Right ventricle myocardium superior (tissue), 1 donor: Measurements from ENCODE around the gene PPP1R14C. TPM values are rescaled to one million over a fixed set of nuclear protein-coding genes. Genes with fewer than 3 reads are reported as not detected.

Source experiments
- ATAC-seq: fragments of 200-7000 bp; cut with Tn5 transposase; one replicate; pipeline ENCODE4 v1.9.1; 2020; ENCODE audit warnings: mild to moderate bottlenecking; ENCODE audit not compliant: poor library complexity
- DNase-seq: peaks from one replicate; pipeline ENCODE4 v3.0.0-alpha.2; 2020
- intact Hi-C: fragments of 100-400 bp; cut with DNase I; formaldehyde crosslinking; loops from one replicate; pipeline ENCODE4 v1.11.2; 2022
- total RNA-seq: library from RNA; stranded (reverse); fragmentation: NEBNext Ultra II Directional; extraction: Animal tissue kit (Norgen Biotek cat#: 25700); gene quantifications from one replicate; pipeline ENCODE4 v1.2.1, GENCODE V29; 2021
- donor health status: DM: no; HTN: yes; CAD: no; lungs with severe emphysema.

PPP1R14C gene
- total RNA-seq, 1 donor from 2014 or later: 131 TPM

DNA sequence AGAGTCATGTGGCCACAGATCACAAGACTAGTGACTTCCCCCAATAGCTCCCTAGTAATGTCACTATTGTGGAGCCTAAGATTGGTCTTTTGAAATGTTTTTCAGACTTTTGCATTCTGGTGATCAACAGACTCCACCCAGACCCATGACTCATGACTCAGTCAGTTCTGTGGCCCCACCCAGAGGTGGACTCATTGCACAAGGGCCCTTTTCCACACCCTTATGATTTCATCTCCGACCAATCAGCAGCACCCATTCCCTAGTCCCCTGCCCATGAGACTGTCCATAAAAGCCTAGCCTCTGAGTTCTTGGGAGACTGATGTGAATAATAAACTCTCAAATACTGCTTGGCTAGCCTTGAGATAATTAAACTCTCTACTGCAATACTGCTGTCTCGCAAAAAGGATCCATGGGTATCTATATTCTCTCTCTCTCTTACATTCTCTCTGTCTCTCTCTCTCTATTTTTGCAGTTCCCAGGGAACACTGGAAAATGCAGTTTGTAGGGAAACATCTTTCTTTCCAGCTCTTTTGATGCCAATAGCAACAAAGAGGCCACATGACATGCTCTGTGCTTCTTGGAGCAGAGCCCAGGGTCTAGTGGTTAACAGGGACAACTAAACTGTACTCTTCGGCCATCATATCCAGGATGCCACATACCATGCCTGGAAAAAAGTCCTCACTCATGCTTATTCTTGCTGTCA is 154.6 kb downstream of the PPP1R14C start:
- ATAC-seq: no peak
- no peak for DNase-seq
- intact Hi-C loops: no loop called here

GRCh38 chr6:150298030-150298380 is 155.2 kb downstream of the PPP1R14C start:
- ATAC-seq: no peak
- no peak for DNase-seq
- intact Hi-C loops: no loop called here

GRCh38 chr6:150298676-150299075 is 155.8 kb downstream of the PPP1R14C start:
- DNase-seq (no peak), ATAC-seq (no peak)
- intact Hi-C loops: no loop called here

Other genes starting within 250 kb of the PPP1R14C start
- gene RAET1E, start 244.9 kb upstream of the PPP1R14C start, total RNA-seq: 0.48 TPM
- not detected for gene RAET1G, start 219.9 kb upstream of the PPP1R14C start, total RNA-seq
- gene ULBP2, start 201.0 kb upstream of the PPP1R14C start, total RNA-seq: 0.65 TPM
- 0.13 TPM for gene ULBP1, start 179.1 kb upstream of the PPP1R14C start, total RNA-seq
- gene RAET1L, start 117.5 kb upstream of the PPP1R14C start, total RNA-seq: not detected
- 0.83 TPM for gene ULBP3, start 73.9 kb upstream of the PPP1R14C start, total RNA-seq
- not detected for gene IYD, start 226.0 kb downstream of the PPP1R14C start, total RNA-seq